ENCODE results near the gene RPTOR.

DNA sequence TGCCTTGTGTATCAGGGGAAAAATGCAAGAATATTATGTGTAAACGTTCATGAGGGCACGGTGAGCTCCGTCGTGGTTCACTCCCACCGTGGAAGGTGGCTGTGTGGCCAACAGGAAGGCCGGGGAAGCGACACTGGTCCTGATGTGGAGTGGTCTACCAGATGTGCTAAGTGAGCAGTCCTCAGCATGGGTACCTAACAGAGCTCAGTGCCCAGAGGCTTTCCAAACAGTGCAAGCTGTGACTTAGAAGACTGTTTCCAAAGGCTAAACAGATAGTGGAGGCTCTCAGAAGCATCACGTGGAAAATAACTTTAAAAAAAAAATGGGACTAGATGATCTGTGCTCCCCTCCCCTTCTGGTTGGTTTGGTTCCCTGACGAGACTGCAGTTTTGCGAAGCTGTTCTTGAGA, 247.7 kb downstream of the RPTOR start:
- TF ChIP-seq, protein P1, sequence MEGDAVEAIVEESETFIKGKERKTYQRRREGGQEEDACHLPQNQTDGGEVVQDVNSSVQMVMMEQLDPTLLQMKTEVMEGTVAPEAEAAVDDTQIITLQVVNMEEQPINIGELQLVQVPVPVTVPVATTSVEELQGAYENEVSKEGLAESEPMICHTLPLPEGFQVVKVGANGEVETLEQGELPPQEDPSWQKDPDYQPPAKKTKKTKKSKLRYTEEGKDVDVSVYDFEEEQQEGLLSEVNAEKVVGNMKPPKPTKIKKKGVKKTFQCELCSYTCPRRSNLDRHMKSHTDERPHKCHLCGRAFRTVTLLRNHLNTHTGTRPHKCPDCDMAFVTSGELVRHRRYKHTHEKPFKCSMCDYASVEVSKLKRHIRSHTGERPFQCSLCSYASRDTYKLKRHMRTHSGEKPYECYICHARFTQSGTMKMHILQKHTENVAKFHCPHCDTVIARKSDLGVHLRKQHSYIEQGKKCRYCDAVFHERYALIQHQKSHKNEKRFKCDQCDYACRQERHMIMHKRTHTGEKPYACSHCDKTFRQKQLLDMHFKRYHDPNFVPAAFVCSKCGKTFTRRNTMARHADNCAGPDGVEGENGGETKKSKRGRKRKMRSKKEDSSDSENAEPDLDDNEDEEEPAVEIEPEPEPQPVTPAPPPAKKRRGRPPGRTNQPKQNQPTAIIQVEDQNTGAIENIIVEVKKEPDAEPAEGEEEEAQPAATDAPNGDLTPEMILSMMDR (IDR thresholded peaks at IDR 0.05; ENCODE audit: insufficient read depth, low read length): no peak
- TF ChIP-seq POLR2AphosphoS5 (IDR thresholded peaks at IDR 0.05; ENCODE audit: low read depth): no peak
